ENCODE results near the gene IL17RE. TPM values are rescaled to one million over a fixed set of nuclear protein-coding genes. Genes with fewer than 3 reads are reported as not detected.

The IL17RE gene
- total and polyA plus RNA-seq, 5 experiments from 2014 or later: 0.16 to 1.3 (median 0.76) TPM; not detected in 1

DNA sequence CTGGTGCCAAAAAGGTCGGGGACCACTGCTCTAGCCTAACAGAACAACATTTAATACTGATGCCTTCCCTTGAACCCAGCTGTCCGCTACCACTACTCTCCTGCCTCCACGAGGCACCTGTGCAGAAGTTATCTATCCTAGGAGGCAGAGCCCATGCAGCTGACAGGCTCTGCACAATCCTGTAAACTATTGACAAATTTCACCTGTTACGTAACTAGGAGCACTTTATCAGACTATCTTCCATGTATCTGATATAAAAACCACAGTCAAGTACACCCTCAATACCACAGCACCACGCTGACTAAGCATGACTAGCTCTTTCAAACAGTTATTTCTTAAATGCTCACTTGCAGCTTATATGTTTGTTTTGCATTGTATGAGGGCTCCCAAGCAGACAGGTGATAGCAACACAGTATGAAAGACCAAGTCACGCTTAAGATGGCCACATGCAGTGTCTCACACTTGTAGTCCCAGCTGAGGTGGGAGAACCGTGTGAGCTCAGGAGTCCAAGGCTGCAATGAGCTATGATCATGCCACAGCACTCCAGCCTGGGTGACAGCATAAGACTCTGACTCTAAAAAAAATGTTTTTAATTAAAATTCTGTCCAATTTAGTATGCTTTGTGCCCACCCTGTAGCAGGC lies 9.8 kb downstream of the IL17RE start:
- H3K9me3 Mint-ChIP-seq: no peaks in the 10 kb centered on the region
- ATAC-seq (no peak), DNase-seq (no peak)
- H3K27ac Mint-ChIP-seq: no peak overlapping the region
- peaks cover 3 to 28% (median 18%) of the 10 kb centered on the region in 4 donors for H3K4me1 Mint-ChIP-seq
- peak overlapping the region in 1 of 10 donors; percentile 18 for H3K4me3 Mint-ChIP-seq
- POLR2A ChIA-PET: interaction anchor here (2.6 kb wide), 1 partner anchor 22 kb away, joined by 6 read pairs; the partner anchor contains the start of gene JAGN1
- peaks cover 2 to 16% (median 6%) of the 10 kb centered on the region in 5 donors for H3K27me3 Mint-ChIP-seq
- H3K36me3 Mint-ChIP-seq: peaks cover 0 to 2% (median 0%) of the 10 kb centered on the region in 3 donors

DNA sequence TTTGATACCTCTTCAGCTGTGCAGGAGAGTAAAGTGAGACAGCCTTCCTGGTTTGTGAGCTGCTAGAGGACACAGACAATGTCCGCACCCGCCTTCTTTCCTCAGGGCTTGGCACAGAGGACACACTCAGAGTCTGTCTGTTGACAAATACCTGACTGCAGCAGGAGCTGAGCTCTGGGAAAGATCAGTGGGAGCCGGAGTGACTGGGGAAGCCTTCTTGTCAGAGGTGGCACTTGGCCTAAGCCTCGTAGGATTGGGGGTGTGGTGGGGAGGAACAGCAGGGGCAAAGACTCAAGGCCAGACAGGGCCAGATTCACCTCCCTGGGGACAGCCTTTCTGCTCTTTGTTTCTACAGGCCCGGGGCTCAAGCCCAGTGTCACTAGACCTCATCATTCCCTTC lies 11.0 kb downstream of the IL17RE start:
- Mint-ChIP-seq H3K27ac (peak overlapping the region in 1 of 10 donors; percentile 92), H3K9me3 (no peaks in the 10 kb centered on the region), H3K4me1 (peaks cover 3 to 28% (median 18%) of the 10 kb centered on the region in 4 donors), H3K36me3 (peaks cover 0 to 2% (median 0%) of the 10 kb centered on the region in 3 donors), H3K27me3 (peaks cover 2 to 16% (median 6%) of the 10 kb centered on the region in 5 donors), H3K4me3 (peak overlapping the region in 2 of 10 donors; percentile 26 to 58)
- POLR2A ChIA-PET: interaction anchor here (2.6 kb wide), 1 partner anchor 23 kb away, joined by 6 read pairs; the partner anchor contains the start of gene JAGN1
- DNase-seq (no peak), ATAC-seq (no peak)

DNA sequence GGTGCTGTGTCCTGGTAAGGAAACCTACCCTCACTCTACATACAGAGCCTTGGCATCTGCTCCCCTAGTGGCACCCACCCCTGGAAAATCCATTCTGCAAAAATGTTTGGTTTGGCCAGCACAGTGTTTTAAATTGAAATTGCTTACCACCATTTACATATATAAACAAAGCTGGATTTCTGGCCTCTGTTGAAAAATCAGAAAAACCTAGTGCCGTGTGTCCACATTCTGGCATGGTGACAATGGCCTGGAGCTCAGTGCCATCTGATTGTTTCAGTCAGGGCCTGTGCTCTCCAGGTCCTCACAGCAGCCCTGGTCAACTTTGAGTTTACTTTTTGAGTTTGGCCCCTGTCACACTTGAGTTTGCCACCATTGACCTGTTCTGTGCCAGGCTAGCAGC lies 11.4 kb downstream of the IL17RE start:
- H3K4me3 Mint-ChIP-seq: peak overlapping the region in 4 of 10 donors; percentile 7 to 58 (median 12)
- DNase-seq: no peak
- H3K27me3 Mint-ChIP-seq: peaks cover 2 to 16% (median 6%) of the 10 kb centered on the region in 5 donors
- H3K9me3 Mint-ChIP-seq: no peaks in the 10 kb centered on the region
- ATAC-seq: no peak
- H3K4me1 Mint-ChIP-seq: peaks cover 3 to 28% (median 18%) of the 10 kb centered on the region in 4 donors
- peaks cover 0 to 2% (median 0%) of the 10 kb centered on the region in 3 donors for H3K36me3 Mint-ChIP-seq
- no peak overlapping the region for H3K27ac Mint-ChIP-seq
- POLR2A ChIA-PET: interaction anchor here (2.6 kb wide), 1 partner anchor 24 kb away, joined by 6 read pairs; the partner anchor contains the start of gene JAGN1

DNA sequence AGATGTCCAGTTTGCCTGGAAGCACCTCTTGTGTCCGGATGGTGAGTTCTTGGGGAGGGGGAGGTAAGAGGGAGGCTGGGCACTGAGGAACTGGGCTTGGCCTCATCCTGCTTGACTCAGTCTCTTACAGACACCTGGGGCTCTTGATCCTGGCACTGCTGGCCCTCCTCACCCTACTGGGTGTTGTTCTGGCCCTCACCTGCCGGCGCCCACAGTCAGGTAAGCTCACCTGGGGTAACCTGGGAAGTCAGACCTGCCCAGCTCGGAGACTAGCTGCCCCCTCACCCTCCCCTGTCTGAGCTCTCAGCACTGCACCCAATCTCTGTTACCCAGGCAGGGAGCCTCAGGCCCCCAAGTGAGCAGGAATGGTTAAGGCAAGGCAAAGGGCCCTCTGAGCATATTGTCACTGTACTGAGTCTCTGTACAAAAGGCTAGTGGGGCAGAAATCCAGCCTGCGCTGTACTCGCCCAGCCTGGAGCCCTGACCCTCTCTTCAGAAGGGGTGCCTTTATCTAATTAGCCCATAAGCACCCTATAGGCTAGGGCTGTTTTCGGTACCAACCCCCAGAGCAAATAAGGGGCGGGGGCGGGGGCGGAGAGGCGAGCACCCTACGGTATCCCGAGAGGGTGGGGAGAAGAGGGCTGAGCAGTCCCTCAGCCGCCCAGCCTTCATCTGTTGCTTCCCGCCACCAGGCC lies 12.1 kb downstream of the IL17RE start:
- H3K36me3 Mint-ChIP-seq: peaks cover 0 to 2% (median 0%) of the 10 kb centered on the region in 3 donors
- DNase-seq: no peak
- peak overlapping the region; percentile 46 to 82 (median 64) for H3K4me3 Mint-ChIP-seq
- H3K4me1 Mint-ChIP-seq: peaks cover 3 to 23% (median 18%) of the 10 kb centered on the region in 4 donors
- H3K27ac Mint-ChIP-seq: peak overlapping the region in 2 of 10 donors; percentile 44 to 49
- POLR2A ChIA-PET: interaction anchor here (2.6 kb wide), 1 partner anchor 24 kb away, joined by 6 read pairs; the partner anchor contains the start of gene JAGN1
- peak in 1 of 2 donors; percentile 12 for ATAC-seq
- no peaks in the 10 kb centered on the region for H3K9me3 Mint-ChIP-seq
- H3K27me3 Mint-ChIP-seq: peaks cover 2 to 16% (median 4%) of the 10 kb centered on the region in 5 donors

DNA sequence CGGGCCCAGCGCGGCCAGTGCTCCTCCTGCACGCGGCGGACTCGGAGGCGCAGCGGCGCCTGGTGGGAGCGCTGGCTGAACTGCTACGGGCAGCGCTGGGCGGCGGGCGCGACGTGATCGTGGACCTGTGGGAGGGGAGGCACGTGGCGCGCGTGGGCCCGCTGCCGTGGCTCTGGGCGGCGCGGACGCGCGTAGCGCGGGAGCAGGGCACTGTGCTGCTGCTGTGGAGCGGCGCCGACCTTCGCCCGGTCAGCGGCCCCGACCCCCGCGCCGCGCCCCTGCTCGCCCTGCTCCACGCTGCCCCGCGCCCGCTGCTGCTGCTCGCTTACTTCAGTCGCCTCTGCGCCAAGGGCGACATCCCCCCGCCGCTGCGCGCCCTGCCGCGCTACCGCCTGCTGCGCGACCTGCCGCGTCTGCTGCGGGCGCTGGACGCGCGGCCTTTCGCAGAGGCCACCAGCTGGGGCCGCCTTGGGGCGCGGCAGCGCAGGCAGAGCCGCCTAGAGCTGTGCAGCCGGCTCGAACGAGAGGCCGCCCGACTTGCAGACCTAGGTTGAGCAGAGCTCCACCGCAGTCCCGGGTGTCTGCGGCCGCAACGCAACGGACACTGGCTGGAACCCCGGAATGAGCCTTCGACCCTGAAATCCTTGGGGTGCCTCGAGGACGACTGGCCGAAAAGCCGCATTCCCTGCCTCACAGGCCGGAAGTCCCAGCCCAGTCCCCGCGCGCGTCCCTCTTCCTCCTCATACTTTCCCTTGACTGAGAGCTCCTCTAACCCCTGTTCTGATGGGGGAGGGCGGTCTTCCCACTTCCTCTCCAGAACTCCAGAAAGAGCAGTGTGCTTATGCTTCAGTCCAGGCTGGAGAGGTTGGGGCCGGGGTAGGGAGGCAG lies 12.8 kb downstream of the IL17RE start:
- Mint-ChIP-seq H3K36me3 (peaks cover 0 to 2% (median 0%) of the 10 kb centered on the region in 3 donors), H3K9me3 (no peaks in the 10 kb centered on the region), H3K27me3 (peaks cover 2 to 16% (median 4%) of the 10 kb centered on the region in 5 donors), H3K4me3 (peak overlapping the region; percentile 67 to 88 (median 80)), H3K4me1 (peaks cover 3 to 23% (median 18%) of the 10 kb centered on the region in 4 donors), H3K27ac (peak overlapping the region in 2 of 10 donors; percentile 18 to 62)
- POLR2A ChIA-PET: interaction anchor here (2.1 kb wide), 1 partner anchor 17 kb away, joined by 10 read pairs; no protein-coding TSS in a partner anchor
- peak; percentile 57 to 70 for ATAC-seq
- DNase-seq: peak in 5 of 10 donors; percentile 15 to 35 (median 26)

DNA sequence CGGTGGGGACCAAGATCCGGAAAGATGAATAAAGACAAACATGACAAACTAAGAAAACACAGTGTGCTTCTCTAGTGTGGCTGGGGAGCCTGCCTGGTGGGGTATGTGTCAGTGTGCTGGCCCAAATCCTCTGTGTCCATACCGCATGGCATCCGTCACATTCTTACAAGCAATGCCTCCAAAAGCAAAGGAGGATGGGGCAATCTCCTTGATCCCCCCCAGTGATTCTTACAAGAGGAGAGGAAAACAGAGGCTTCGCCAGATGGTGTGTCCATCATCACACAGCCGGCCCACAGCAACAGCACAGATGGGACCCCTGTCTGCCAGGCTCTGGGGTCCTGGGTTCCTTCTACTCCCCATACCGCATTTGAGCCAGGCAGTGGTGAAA lies 13.7 kb downstream of the IL17RE start:
- peaks cover 3 to 23% (median 18%) of the 10 kb centered on the region in 4 donors for H3K4me1 Mint-ChIP-seq
- DNase-seq (no peak), ATAC-seq (no peak)

DNA sequence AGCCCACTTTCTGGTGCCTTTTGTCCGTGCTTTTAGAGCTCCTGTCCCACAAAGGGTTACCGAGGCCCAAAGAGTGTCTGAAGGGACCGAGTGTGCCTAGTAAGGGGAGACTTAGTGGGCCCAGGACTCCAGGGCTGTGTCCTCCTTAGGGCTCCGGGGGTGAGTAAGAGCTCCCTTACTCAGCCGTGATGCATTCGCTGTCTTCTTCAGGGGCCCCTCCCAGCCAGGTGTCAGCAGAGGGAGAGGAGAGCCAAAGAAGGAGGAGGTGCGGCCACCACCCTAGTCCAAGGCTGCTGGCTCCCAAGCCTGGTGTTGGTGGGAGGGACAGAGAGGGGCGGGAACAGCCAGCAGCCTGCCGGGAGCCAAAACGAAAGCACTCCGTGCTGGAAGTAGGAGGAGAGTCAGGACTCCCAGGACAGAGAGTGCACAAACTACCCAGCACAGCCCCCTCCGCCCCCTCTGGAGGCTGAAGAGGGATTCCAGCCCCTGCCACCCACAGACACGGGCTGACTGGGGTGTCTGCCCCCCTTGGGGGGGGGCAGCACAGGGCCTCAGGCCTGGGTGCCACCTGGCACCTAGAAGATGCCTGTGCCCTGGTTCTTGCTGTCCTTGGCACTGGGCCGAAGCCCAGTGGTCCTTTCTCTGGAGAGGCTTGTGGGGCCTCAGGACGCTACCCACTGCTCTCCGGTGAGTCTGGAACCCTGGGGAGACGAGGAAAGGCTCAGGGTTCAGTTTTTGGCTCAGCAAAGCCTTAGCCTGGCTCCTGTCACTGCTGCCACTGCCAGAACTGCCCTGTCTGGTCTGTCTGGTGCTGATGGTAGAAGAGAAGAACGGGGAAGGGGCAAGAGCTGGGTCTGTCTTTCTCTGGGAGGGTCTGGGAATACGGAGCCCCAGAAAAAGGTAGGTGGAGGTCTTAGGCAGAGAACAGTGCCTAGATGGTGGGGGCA lies 14.4 kb downstream of the IL17RE start, which contains the start of gene IL17RC:
IL17RC (plus strand) TSS at position 365 of the 947 bp plus-strand sequence; CDS start at position 583, 218 bp downstream.
- POLR2A ChIA-PET: interaction anchor here (1.0 to 2.1 kb wide), 3 partner anchors 15 to 124 kb away, joined by 3 to 10 read pairs (median 3); partner anchors contain the start of genes ARPC4 and TADA3
- peak within 1 kb of the TSS; percentile 67 to 88 (median 80) for H3K4me3 Mint-ChIP-seq
- peaks cover 3 to 20% (median 18%) of the 10 kb centered on the region in 4 donors for H3K4me1 Mint-ChIP-seq
- DNase-seq (peak in 1 of 10 donors; percentile 17), ATAC-seq (peak; percentile 39 to 49)
- peak within 1 kb of the TSS in 6 of 10 donors; percentile 18 to 87 (median 50) for H3K27ac Mint-ChIP-seq
- no peaks in the 10 kb centered on the region for H3K9me3 Mint-ChIP-seq
- H3K36me3 Mint-ChIP-seq: no peaks in the 10 kb centered on the region
- H3K27me3 Mint-ChIP-seq: peaks cover 2 to 7% (median 3%) of the 10 kb centered on the region in 5 donors

More for the DNA sequence above, 13.7 kb downstream of the IL17RE start:
- POLR2A ChIA-PET: interaction anchor here (1.0 to 2.1 kb wide), 2 partner anchors 16 to 37 kb away, joined by 3 to 10 read pairs; no protein-coding TSS in a partner anchor
- peaks cover 2 to 14% (median 4%) of the 10 kb centered on the region in 5 donors for H3K27me3 Mint-ChIP-seq
- H3K4me3 Mint-ChIP-seq: peak overlapping the region; percentile 57 to 82 (median 79)
- peaks cover 0 to 2% (median 0%) of the 10 kb centered on the region in 3 donors for H3K36me3 Mint-ChIP-seq
- H3K27ac Mint-ChIP-seq: peak overlapping the region in 2 of 10 donors; percentile 19 to 56
- no peaks in the 10 kb centered on the region for H3K9me3 Mint-ChIP-seq

DNA sequence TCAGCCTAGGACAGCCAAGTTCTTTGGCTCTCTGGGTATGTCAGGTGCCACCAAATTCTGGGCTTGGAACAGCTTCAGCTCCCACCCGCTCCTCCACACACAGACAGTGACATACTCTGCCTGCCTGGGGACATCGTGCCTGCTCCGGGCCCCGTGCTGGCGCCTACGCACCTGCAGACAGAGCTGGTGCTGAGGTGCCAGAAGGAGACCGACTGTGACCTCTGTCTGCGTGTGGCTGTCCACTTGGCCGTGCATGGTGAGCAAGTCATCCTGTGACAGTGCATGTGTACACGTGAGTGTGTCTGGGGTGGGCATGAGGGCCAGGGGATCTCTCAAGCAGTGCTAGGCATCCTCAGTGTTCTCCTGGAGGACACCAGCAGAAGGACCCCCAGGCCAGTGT lies 15.2 kb downstream of the IL17RE start:
- Mint-ChIP-seq H3K4me1 (peaks cover 3 to 18% (median 14%) of the 10 kb centered on the region in 4 donors), H3K27me3 (peaks cover 0 to 8% (median 1%) of the 10 kb centered on the region in 5 donors), H3K9me3 (no peaks in the 10 kb centered on the region), H3K36me3 (no peaks in the 10 kb centered on the region), H3K4me3 (peak overlapping the region in 2 of 10 donors; percentile 18 to 25), H3K27ac (no peak overlapping the region)
- no peak for DNase-seq
- POLR2A ChIA-PET: interaction anchor here (1.0 kb wide), 1 partner anchor 125 kb away, joined by 3 read pairs; the partner anchor contains the start of genes ARPC4 and TADA3
- ATAC-seq: no peak

DNA sequence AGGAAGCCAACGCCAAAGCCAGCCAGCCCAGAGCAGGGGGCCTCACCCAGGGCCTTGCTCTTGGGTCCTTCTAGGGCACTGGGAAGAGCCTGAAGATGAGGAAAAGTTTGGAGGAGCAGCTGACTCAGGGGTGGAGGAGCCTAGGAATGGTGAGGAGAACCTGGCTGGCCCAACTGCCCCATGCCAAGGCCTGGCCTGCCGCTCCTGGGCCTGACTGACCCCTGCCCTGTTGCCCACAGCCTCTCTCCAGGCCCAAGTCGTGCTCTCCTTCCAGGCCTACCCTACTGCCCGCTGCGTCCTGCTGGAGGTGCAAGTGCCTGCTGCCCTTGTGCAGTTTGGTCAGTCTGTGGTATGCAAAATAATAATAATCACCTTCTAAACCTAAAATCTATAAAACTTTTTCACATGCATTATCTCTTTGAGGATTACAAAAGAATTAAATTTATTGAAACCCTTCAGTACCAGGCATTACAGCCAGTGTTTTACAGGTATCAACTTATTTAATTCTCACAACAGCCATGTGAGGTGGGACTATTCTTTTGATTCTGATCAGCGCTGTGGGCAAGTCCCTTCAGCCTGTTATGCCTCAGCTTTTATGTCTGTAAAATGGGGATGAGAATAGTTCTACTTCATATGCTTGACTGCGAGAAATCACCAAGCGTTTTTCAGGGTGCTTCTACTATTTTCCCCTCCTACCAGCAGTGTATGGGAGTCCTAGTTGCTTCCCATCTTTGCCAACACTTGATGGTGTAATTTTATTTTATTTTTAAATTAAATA lies 15.8 kb downstream of the IL17RE start:
- H3K9me3 Mint-ChIP-seq: no peaks in the 10 kb centered on the region
- peak overlapping the region in 2 of 10 donors; percentile 25 to 36 for H3K4me3 Mint-ChIP-seq
- H3K27me3 Mint-ChIP-seq: peaks cover 0 to 10% (median 3%) of the 10 kb centered on the region in 5 donors
- POLR2A ChIA-PET: no interaction called here
- ATAC-seq: no peak
- H3K27ac Mint-ChIP-seq: no peak overlapping the region
- H3K36me3 Mint-ChIP-seq: no peaks in the 10 kb centered on the region
- no peak for DNase-seq
- peaks cover 3 to 18% (median 14%) of the 10 kb centered on the region in 4 donors for H3K4me1 Mint-ChIP-seq

DNA sequence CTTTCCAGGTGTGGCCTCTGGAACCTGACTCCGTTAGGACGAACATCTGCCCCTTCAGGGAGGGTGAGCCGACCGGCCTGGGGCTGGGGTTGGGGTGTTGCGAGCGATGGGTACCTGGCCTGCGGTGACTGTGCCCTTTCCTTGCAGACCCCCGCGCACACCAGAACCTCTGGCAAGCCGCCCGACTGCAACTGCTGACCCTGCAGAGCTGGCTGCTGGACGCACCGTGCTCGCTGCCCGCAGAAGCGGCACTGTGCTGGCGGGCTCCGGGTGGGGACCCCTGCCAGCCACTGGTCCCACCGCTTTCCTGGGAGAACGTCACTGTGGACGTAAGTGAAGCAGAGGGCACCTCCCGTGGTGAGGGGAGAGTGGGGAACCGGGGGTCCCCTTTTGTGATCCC lies 25.5 kb downstream of the IL17RE start:
- H3K27ac Mint-ChIP-seq: no peak overlapping the region
- peaks cover 3 to 18% (median 14%) of the 10 kb centered on the region in 4 donors for H3K4me1 Mint-ChIP-seq
- no peaks in the 10 kb centered on the region for H3K36me3 Mint-ChIP-seq
- POLR2A ChIA-PET: no interaction called here
- H3K27me3 Mint-ChIP-seq: peaks cover 0 to 3% (median 0%) of the 10 kb centered on the region in 5 donors
- ATAC-seq (no peak), DNase-seq (no peak)
- no peaks in the 10 kb centered on the region for H3K9me3 Mint-ChIP-seq
- H3K4me3 Mint-ChIP-seq: no peak overlapping the region
